Activated naive CD4-positive, alpha-beta T cell treated with anti-CD3 and anti-CD28 coated beads, Interleukin-2, amount 50 U/mL, for 24 hours (primary cell): ENCODE results near the gene TYW1B.
"Not testable (repeated sequence)": the region's sequence is repeated elsewhere in the genome, so short reads cannot be mapped to it uniquely, and the experiment has no call there.

Experiments
- H3K27ac Mint-ChIP-seq: one replicate; pipeline ENCODE4 v1.8.0; 2021; ENCODE audit warnings: mild to moderate bottlenecking, mixed read lengths
- H3K27me3 Mint-ChIP-seq: one replicate; pipeline ENCODE4 v1.8.0; 2021; ENCODE audit warnings: mixed read lengths
- H3K36me3 Mint-ChIP-seq: one replicate; pipeline ENCODE4 v1.8.0; 2021; ENCODE audit warnings: mixed read lengths
- H3K4me1 Mint-ChIP-seq: one replicate; pipeline ENCODE4 v1.8.0; 2021; ENCODE audit warnings: mixed read lengths
- H3K4me3 Mint-ChIP-seq: one replicate; pipeline ENCODE4 v1.8.0; 2021; ENCODE audit warnings: mild to moderate bottlenecking, mixed read lengths
- H3K9me3 Mint-ChIP-seq: one replicate; pipeline ENCODE4 v1.8.0; 2021; ENCODE audit warnings: mixed read lengths

TYW1B gene

DNA sequence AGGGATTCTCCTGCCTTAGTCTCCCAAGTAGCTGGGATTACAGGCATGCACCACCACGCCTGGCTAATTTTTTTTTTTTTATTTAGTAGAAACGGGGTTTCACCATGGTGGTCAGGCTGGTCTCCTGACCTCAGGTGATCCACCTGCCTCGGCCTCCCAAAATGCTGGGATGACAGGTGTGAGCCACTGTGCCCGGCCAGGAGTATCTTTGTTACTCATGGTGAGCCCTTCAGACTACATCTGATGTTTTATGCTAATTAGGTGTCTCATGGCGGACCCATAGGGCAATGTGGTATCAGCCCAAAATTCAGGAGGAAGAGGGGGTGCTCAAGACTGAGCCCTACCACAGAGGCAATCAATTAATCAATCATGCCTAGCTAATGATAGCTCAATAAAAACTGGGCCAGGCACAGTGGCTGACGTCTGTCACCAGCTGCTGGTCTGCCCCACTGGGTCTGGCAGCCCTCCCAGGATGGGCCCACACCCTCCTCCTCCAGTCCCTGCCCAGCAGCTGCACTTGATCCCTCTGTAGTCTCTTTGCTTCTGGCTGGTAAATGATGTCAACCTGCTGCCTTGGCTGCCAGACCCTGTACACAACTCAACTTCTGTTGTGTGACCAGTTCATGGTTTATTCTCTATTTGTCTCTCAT, 37.8 kb downstream of the TYW1B start:
- H3K9me3 Mint-ChIP-seq, H3K36me3 Mint-ChIP-seq, H3K27me3 Mint-ChIP-seq, H3K27ac Mint-ChIP-seq, H3K4me1 Mint-ChIP-seq, H3K4me3 Mint-ChIP-seq: not testable (repeated sequence)

DNA sequence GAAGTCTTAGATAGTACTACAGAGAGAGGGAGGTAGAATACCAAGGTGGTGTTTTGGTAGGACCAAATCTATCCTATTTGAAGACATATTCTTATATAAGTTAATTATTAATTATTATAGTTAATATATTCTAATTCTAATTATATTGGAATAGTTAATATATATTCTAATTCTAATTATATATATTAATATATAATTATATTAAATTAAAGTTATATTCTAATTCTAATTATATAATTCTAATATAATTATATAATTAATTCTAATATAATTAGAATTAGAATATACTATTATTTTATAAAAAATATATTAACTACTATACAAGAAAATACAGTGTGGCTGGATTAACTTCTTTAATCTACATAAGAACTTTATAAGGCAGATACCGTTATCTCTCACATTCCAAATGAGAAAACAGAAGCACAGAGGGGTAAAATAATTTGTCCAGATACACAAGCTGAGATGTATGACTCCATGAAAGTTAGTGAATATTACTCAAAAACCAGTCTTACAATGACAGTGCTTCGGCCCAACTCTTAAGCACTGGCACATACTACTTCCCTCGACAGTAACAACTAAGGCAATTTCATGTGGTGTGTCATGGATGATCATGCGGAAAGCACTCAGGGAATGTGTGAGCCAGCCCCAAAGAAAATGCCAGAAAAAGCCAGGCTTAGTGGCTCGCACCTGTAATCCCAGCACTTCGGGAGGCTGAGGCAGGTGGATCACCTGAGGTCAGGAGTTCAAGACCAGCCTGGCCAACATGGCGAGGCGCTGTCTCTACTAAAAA, 42.6 kb downstream of the TYW1B start:
- Mint-ChIP-seq H3K9me3 (no peaks in the 10 kb centered on the region), H3K36me3 (peaks cover 4% of the 10 kb centered on the region), H3K4me1 (no peaks in the 10 kb centered on the region), H3K27me3 (no peaks in the 10 kb centered on the region), H3K4me3 (no peak overlapping the region), H3K27ac (no peak overlapping the region)

DNA sequence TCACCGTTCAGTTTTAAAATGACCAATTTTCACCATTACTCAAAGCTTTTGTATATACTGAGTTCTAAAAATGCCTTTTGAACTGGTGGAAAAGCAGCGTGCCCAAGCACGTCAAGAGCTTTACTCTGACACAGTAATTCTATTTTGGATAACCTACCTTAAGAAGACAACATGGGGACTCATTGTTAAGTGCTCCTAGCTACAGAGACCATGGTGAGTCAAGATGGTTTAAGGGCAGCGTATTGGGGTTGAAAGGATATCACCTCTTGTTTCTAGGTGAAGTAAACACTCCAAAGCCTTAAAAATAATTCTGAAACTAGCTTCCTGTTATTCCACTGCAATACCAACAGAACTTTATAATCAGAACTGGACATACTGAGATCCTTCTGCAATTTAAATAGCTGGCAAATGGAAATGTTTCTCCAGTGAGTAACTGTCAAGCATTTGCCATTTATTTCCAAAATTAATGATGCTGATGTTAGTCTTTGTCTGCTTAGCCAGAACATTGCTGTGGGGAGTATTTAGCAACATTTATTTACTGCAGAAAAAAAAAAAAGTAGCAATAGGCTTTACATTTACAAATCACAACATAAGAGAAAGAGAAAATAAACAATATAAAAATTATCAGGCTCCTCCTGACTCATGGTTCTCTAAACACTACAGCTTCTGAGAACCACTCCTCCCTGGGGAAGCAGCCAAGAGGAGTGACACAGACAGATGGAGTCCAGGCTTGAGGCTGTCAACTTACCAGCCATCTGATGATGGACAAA, 44.2 kb downstream of the TYW1B start:
- H3K27me3 Mint-ChIP-seq, H3K4me3 Mint-ChIP-seq, H3K36me3 Mint-ChIP-seq, H3K4me1 Mint-ChIP-seq, H3K9me3 Mint-ChIP-seq, H3K27ac Mint-ChIP-seq: not testable (repeated sequence)

DNA sequence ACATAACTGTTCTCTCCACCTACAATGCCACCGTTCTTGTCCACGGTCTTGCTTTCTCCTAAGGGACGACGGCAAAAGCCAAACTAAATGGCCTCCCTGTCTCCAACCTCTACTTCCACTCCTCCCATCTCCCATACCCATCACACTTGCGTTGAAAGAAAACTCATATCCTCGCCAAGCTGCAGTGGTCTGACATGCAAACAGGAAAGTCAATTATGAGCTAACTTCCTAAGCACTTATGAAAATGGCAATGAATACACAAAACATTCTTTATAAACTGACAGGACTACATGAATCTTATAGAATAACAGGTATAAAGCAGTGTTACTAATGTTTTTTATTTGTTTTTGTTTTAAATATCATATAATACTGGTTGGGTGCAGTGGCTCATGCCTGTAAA, 46.4 kb downstream of the TYW1B start:
- no peak overlapping the region for H3K27ac Mint-ChIP-seq
- H3K9me3 Mint-ChIP-seq = no peaks in the 10 kb centered on the region
- no peaks in the 10 kb centered on the region for H3K27me3 Mint-ChIP-seq
- H3K4me1 Mint-ChIP-seq = no peaks in the 10 kb centered on the region
- peaks cover 8% of the 10 kb centered on the region for H3K36me3 Mint-ChIP-seq
- no peak overlapping the region for H3K4me3 Mint-ChIP-seq

DNA sequence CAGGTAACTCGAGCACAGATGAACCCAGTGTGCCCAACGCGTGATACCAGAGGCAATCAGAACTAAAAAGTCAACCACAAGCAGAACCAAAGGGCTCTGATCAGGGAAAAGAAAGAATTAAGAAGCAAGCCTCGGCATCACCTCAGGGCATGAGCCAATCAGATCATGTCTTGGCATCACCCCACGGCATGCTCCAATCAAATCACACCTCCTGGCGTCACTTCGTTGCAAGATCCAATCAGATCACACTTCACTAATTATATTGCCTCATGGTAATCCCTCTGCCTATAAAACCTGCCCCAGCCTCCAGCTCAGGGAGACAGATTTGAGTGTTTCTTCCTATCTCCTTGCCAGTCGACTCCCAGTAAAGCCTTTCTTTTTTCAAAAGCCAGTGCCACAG, 46.8 kb downstream of the TYW1B start:
- no peaks in the 10 kb centered on the region for H3K4me1 Mint-ChIP-seq
- no peaks in the 10 kb centered on the region for H3K27me3 Mint-ChIP-seq
- peaks cover 8% of the 10 kb centered on the region for H3K36me3 Mint-ChIP-seq
- no peak overlapping the region for H3K4me3 Mint-ChIP-seq
- H3K27ac Mint-ChIP-seq = no peak overlapping the region
- no peaks in the 10 kb centered on the region for H3K9me3 Mint-ChIP-seq

DNA sequence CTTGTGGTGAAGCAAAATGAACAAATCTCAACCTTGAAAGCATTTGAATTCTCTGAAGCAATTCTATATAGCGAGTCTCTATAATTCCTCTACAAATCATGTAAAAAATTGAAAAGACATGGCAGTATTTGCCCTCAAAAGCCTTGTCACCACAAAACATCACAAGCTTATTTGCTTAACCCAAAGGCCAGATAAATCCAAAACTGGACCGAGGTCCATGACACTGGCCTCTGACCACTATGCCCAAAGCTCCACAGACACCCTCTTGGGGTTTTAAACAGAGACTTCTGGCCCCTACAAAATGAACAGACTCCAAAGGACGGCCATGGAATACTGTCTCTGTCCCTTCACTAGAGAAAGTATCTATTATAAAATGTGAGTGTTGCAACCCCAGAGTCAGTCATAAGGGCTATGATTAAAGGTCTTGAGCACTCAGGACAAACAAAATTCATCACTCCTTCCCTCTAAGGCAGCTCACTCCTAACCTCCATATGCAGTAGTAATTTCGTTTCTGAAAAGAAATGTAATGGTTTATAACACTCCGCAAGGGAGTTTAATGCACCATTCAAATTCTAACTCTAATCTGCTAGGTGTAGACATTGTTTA, 47.6 kb downstream of the TYW1B start:
- not testable (repeated sequence) for H3K27me3 Mint-ChIP-seq, H3K9me3 Mint-ChIP-seq, H3K4me3 Mint-ChIP-seq, H3K27ac Mint-ChIP-seq, H3K4me1 Mint-ChIP-seq
- peaks cover 12% of the 10 kb centered on the region for H3K36me3 Mint-ChIP-seq

DNA sequence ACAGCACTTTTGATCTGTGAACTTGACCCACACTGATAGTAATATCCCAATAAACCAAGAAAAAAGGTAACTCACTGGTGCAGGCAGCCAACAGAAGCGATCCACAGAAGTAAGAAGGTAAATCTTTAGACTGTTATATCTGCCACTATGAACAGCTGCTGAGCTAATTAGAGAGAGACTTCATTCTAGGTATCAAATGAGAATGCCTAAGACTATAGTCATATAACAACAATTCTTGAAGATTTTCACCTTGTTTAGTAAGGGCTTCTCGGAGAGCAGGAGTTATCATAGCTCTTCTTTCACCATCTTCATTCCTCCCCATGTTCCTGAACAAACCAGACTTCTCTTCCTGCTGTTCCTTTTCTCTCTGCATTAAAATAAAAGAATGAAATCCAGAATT, 50.8 kb downstream of the TYW1B start:
- H3K9me3 Mint-ChIP-seq, H3K4me3 Mint-ChIP-seq, H3K27me3 Mint-ChIP-seq, H3K4me1 Mint-ChIP-seq, H3K27ac Mint-ChIP-seq: not testable (repeated sequence)
- H3K36me3 Mint-ChIP-seq = peaks cover 33% of the 10 kb centered on the region

DNA sequence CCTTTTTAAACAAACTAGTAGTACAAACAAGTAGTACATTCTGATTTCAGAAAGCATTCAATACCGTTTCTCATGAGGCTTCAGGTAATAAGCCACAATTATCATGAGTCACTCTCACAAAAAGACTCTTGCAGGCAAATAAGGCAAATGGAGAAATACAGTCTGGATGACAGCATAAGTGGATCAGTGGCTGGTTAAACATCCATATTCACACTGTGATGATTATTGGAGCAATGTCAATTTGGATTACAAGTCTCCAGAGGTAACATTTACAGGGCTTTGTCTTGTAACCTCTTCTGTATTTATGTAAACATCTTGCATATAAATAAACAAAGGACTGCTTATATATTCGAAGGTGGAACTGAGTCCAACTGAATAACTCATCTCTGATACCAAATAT, 55.4 kb downstream of the TYW1B start:
- not testable (repeated sequence) for H3K9me3 Mint-ChIP-seq
- peaks cover 41% of the 10 kb centered on the region for H3K36me3 Mint-ChIP-seq

DNA sequence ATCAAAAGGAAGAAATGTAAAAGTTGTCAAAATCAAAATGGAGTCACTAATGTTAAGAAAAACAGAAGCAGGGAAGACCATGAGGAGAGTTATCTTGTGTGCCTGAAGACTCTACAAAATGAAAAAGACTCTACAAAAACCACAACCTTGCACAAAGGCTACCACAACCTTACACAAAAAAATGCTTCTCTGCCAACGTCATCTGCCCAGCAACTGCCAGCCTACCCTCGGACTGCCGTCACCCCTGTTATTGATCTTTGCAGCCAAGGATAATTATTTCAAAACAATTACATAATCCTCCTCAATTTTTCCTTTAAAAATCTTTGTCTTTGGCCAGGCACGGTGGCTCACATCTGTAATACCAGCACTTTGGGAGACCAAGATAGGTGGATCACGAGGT, 61.0 kb downstream of the TYW1B start:
- not testable (repeated sequence) for H3K27ac Mint-ChIP-seq, H3K4me3 Mint-ChIP-seq, H3K27me3 Mint-ChIP-seq, H3K4me1 Mint-ChIP-seq, H3K9me3 Mint-ChIP-seq
- peaks cover 28% of the 10 kb centered on the region for H3K36me3 Mint-ChIP-seq

More for the DNA sequence above, 55.4 kb downstream of the TYW1B start:
- not testable (repeated sequence) for H3K4me3 Mint-ChIP-seq, H3K4me1 Mint-ChIP-seq, H3K27me3 Mint-ChIP-seq, H3K27ac Mint-ChIP-seq

DNA sequence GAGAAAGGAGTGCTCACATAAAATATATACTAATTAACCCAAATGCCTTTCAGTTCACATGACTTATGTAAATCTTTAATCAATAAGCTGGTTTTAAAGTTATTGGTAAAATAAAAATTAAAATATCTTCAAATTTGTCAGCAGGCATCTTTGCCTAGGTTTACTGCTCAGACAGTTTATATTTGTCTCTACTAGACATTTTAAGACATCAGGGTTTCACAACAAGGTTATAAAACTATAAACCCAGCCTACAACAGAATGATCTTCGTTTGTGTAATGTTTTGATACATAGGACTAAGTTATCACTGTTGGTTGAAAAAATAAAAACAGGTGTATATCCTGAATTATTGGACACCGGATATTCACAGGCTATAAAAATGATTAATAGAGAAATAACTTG, 67.4 kb downstream of the TYW1B start:
- Mint-ChIP-seq H3K4me1 (no peaks in the 10 kb centered on the region), H3K36me3 (peaks cover 45% of the 10 kb centered on the region), H3K4me3 (no peak overlapping the region), H3K27ac (no peak overlapping the region), H3K9me3 (peaks cover 6% of the 10 kb centered on the region), H3K27me3 (no peaks in the 10 kb centered on the region)

DNA sequence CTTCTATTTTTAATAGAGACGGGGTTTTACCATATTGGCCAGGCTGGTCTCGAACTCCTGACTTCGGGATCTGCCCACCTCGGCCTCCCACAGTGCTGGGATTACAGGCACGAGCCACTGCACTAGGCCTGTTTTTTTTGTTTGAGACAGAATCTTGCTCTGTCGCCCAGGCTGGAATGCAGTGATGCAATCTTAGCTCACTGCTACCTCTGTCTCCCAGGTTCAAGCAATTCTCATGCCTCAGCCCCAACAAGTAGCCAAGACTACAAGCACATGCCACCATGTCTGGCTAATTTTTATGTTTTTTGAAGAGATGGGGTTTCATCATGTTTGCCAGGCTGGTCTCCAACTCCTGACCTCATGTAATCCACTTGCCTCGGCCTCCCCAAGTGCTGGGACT, 73.7 kb downstream of the TYW1B start:
- Mint-ChIP-seq H3K36me3 (peaks cover 44% of the 10 kb centered on the region), H3K9me3 (peaks cover 6% of the 10 kb centered on the region)

DNA sequence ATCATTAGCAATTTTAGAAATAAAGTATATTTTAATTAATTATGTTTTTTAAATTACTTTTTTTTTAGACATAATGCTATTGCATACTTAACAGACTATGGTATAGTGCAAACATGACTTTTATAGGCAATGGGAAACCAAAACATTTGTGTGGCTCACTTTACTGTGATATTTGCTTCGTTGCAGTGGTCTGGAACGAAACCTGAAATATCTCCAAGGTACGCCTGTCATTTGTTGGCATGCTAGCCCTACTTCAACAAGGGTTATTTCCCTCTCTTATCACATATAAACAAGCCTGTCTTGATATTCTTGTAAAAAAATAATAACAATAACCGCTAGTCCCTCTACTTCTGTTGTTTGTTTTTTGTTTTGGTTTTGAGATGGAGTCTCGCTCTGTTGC, 74.2 kb downstream of the TYW1B start:
- Mint-ChIP-seq H3K27me3 (no peaks in the 10 kb centered on the region), H3K4me1 (no peaks in the 10 kb centered on the region), H3K9me3 (peaks cover 5% of the 10 kb centered on the region), H3K36me3 (peaks cover 41% of the 10 kb centered on the region), H3K27ac (no peak overlapping the region), H3K4me3 (no peak overlapping the region)

More for the DNA sequence above, 73.7 kb downstream of the TYW1B start:
- Mint-ChIP-seq H3K27ac (no peak overlapping the region), H3K4me1 (no peaks in the 10 kb centered on the region), H3K4me3 (no peak overlapping the region), H3K27me3 (no peaks in the 10 kb centered on the region)

DNA sequence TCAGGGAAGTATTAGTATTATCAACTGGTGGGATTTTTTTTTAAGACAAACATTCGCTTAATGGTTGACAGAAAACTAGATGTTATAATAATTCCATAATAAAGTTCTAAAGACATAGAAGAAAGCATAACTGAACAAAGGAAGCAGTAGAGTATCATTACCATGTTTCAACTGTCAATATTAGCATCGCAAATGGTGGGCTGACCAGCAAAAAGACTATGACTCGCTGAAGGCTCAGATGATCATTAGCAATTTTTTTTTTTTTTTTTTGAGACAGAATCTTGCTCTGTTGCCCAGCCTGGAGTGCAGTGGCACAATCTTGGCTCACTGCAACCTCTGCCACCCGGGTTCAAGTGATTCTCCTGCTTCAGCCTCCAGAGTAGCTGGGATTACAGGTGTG, 74.8 kb downstream of the TYW1B start:
- not testable (repeated sequence) for H3K27me3 Mint-ChIP-seq, H3K4me3 Mint-ChIP-seq, H3K9me3 Mint-ChIP-seq, H3K4me1 Mint-ChIP-seq, H3K27ac Mint-ChIP-seq
- peaks cover 36% of the 10 kb centered on the region for H3K36me3 Mint-ChIP-seq

DNA sequence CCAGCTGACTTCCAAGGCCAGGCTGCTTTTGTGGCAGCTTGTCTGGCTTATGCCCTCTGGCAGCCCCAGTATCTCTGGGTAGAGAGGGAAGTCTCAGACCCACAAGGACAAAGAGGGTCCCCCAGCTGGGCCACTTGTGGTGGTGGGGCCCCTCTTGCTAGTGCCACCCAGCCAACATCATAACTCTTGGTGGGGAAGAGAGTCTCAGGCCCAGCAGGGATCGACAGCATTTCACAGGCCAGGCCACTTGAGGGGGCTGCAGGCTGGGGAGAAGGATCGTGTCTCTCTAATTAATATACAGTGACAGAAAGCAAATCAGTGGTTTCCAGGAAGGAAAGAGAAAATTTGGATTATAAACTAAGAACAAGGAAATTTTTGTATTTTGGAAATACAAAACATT, 76.0 kb downstream of the TYW1B start:
- no peaks in the 10 kb centered on the region for H3K9me3 Mint-ChIP-seq
- H3K27me3 Mint-ChIP-seq = no peaks in the 10 kb centered on the region
- no peak overlapping the region for H3K27ac Mint-ChIP-seq
- H3K4me3 Mint-ChIP-seq = no peak overlapping the region
- H3K4me1 Mint-ChIP-seq = no peaks in the 10 kb centered on the region
- peaks cover 34% of the 10 kb centered on the region for H3K36me3 Mint-ChIP-seq

DNA sequence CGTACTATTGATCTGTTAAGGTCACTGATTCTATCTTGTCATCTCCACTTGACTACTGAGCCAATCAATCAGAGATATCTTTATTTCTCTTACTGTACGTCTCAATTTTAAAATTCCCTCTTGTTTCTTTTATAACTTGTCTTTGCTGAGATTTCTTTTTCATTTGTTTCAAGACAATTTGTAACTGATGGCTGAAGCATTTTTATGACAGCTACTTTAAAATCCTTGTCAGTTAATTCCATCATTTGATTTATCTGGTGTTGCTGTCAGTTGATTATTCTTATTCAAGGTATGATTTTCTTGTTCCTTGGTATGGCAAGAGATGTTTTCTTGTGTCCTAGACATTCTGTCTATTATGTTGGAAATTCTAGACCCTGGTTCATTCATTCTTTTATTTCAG, 76.6 kb downstream of the TYW1B start:
- Mint-ChIP-seq H3K36me3 (peaks cover 32% of the 10 kb centered on the region), H3K27ac (no peak overlapping the region)

DNA sequence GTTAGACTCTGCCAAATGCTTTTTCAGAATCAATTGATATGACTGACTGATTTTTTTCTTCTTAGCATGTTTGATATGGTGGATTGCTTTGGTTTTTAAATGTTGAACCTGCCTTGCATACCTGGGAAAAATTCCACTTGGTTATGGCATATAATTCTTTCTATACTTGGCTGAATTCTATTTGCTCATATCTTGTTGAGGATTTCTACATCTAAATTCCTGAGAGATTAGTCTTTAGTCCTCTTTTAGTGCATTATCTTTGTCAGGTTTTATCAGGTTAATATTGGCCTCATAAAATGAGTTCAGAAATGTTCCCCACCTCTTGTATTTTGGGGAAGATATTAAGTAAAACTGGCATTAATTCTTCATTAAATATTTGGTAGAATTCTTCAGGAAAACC, 79.4 kb downstream of the TYW1B start:
- not testable (repeated sequence) for H3K27ac Mint-ChIP-seq, H3K27me3 Mint-ChIP-seq, H3K9me3 Mint-ChIP-seq, H3K4me3 Mint-ChIP-seq, H3K4me1 Mint-ChIP-seq
- peaks cover 40% of the 10 kb centered on the region for H3K36me3 Mint-ChIP-seq

More for the DNA sequence above, 76.6 kb downstream of the TYW1B start:
- Mint-ChIP-seq H3K4me3 (no peak overlapping the region), H3K27me3 (no peaks in the 10 kb centered on the region), H3K4me1 (no peaks in the 10 kb centered on the region), H3K9me3 (no peaks in the 10 kb centered on the region)
